ENCODE results near the gene ATP1B3. TPM values are rescaled to one million over a fixed set of nuclear protein-coding genes. Genes with fewer than 3 reads are reported as not detected.
"Not testable (repeated sequence)": the region's sequence is repeated elsewhere in the genome, so short reads cannot be mapped to it uniquely, and the experiment has no call there.

The ATP1B3 gene
- total and polyA plus RNA-seq, 8 donors = 107 to 262 (median 127) TPM

- Histone ChIP-seq H3K4me3 (no peak overlapping the region), H3K9me3 (no peaks in the 10 kb centered on the region), H3K27me3 (no peaks in the 10 kb centered on the region), H3K4me1 (no peaks in the 10 kb centered on the region), H3K36me3 (peaks cover 0 to 89% of the 10 kb centered on the region in 2 donors), H3K27ac (no peak overlapping the region)
- DNase-seq = no peak
- TF ChIP-seq, protein P1, sequence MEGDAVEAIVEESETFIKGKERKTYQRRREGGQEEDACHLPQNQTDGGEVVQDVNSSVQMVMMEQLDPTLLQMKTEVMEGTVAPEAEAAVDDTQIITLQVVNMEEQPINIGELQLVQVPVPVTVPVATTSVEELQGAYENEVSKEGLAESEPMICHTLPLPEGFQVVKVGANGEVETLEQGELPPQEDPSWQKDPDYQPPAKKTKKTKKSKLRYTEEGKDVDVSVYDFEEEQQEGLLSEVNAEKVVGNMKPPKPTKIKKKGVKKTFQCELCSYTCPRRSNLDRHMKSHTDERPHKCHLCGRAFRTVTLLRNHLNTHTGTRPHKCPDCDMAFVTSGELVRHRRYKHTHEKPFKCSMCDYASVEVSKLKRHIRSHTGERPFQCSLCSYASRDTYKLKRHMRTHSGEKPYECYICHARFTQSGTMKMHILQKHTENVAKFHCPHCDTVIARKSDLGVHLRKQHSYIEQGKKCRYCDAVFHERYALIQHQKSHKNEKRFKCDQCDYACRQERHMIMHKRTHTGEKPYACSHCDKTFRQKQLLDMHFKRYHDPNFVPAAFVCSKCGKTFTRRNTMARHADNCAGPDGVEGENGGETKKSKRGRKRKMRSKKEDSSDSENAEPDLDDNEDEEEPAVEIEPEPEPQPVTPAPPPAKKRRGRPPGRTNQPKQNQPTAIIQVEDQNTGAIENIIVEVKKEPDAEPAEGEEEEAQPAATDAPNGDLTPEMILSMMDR (IDR thresholded peaks at IDR 0.05) = no peak
- ATAC-seq = no peak
- intact Hi-C loops (cut with DNase I) = no loop called here
These were observed 37.9 kb downstream of the ATP1B3 start for GRCh38 chr3:141914311-141914710.

- Histone ChIP-seq H3K36me3 (peaks cover 3 to 89% of the 10 kb centered on the region in 2 donors), H3K9me3 (no peaks in the 10 kb centered on the region), H3K27me3 (no peaks in the 10 kb centered on the region), H3K4me1 (no peaks in the 10 kb centered on the region), H3K4me3 (no peak overlapping the region), H3K27ac (no peak overlapping the region)
- TF ChIP-seq, protein P1 (IDR thresholded peaks at IDR 0.05) = no peak
- ATAC-seq (no peak), DNase-seq (no peak)
- intact Hi-C loops (cut with DNase I) = no loop called here
These were observed 38.6 kb downstream of the ATP1B3 start for GRCh38 chr3:141915016-141915415.

DNA sequence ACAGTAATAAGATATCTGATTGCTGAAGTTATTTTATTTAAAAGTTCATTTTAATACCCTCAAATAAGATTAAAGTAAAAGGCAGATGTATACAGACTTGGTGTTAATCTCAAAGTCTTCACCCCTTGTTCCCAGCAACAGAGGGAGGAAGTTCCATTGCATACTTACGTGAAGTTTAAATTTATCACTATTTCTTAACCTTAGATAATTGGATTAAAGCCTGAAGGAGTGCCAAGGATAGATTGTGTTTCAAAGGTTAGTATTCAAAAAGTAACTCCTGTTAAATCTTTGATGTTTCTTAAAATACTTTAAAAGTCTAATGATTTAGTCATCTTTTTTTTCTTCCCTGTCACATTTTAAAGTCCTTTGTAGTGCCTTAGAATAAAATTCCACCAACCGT is 39.3 kb downstream of the ATP1B3 start:
- ATAC-seq (no peak), DNase-seq (no peak)
- Histone ChIP-seq H3K4me1 (no peaks in the 10 kb centered on the region), H3K36me3 (peaks cover 4 to 94% of the 10 kb centered on the region in 2 donors), H3K27ac (no peak overlapping the region), H3K27me3 (no peaks in the 10 kb centered on the region), H3K4me3 (no peak overlapping the region), H3K9me3 (no peaks in the 10 kb centered on the region)
- intact Hi-C loops (cut with DNase I) = no loop called here
- TF ChIP-seq, protein P1 (IDR thresholded peaks at IDR 0.05) = no peak

- Histone ChIP-seq H3K36me3 (peaks cover 4 to 97% of the 10 kb centered on the region in 2 donors), H3K27ac (no peak overlapping the region), H3K9me3 (no peaks in the 10 kb centered on the region), H3K4me3 (no peak overlapping the region), H3K27me3 (no peaks in the 10 kb centered on the region), H3K4me1 (no peaks in the 10 kb centered on the region)
- TF ChIP-seq, protein P1 (IDR thresholded peaks at IDR 0.05) = no peak
- DNase-seq = no peak
- intact Hi-C loops (cut with DNase I) = no loop called here
- ATAC-seq = no peak
These were observed 44.3 kb downstream of the ATP1B3 start for GRCh38 chr3:141920701-141921100.

DNA sequence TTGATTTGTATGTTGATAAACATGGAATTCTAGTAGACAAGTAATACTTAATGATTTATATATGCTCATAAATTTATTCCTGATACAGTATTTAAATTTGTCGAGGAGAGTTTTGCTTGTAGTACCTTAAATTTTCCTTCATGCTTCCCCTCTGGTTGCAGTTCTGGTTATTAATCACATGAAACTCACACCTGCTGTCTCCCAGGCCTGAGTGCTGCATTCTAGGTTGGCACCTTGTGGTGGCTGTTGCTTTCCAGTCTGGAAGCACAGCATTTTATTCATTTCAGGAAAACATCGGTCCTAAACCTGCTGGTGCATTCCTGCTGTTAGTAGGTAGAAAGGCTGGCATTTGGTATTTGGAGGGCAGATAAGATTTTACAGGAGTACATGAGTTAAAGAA is 44.9 kb downstream of the ATP1B3 start:
- TF ChIP-seq, protein P1 (IDR thresholded peaks at IDR 0.05) = no peak
- Histone ChIP-seq H3K4me1 (no peaks in the 10 kb centered on the region), H3K27me3 (no peaks in the 10 kb centered on the region), H3K9me3 (no peaks in the 10 kb centered on the region), H3K27ac (no peak overlapping the region), H3K4me3 (no peak overlapping the region), H3K36me3 (peaks cover 4 to 97% of the 10 kb centered on the region in 2 donors)
- intact Hi-C loops (cut with DNase I) = no loop called here
- ATAC-seq (no peak), DNase-seq (no peak)

- H3K9me3 ChIP-seq; H3K4me1 ChIP-seq; intact Hi-C loops (cut with DNase I); ATAC-seq; H3K4me3 ChIP-seq; H3K27ac ChIP-seq; H3K27me3 ChIP-seq; DNase-seq: not testable (repeated sequence)
- peaks cover 0 to 81% of the 10 kb centered on the region in 2 donors for H3K36me3 ChIP-seq
These were observed 49.2 kb downstream of the ATP1B3 start for GRCh38 chr3:141925677-141926076.

Data from left lung (tissue), 10 donors.